ENCODE results near the gene SCUBE2.

DNA sequence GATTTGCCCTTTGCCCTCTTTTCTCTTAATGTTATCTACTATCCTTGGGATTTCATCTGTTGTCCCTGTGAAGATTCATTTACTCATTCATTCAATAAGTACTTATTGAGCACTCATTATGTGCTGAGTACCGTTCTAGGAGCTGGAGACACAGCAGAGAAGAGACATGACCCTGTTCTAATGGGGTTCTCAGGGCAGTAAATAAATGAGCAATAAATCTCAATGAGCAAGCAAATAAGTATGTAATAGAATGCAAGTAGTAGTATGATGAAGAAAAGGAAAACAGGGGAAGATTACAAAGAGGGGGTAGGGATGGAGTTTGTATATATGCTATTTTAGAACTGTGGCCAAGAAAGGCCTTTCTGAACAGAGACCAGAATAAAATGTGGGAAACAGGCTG, 53.4 kb downstream of the SCUBE2 start:
- TF ChIP-seq GATA3 (IDR thresholded peaks at IDR 0.05; ENCODE audit: low read depth, low read length) (no peak), GATA2 (IDR thresholded peaks at IDR 0.05; ENCODE audit: low read depth, low read length) (no peak)

Data from SH-SY5Y (cell line).